Activated CD4-positive, alpha-beta T cell treated with anti-CD3 and anti-CD28 coated beads, Interleukin-2, amount 10 ng/mL, durations not matched to agents 24 days and 14 days (primary cell): Measurements from ENCODE around the gene IL11. TPM values are rescaled to one million over a fixed set of nuclear protein-coding genes. Genes with fewer than 3 reads are reported as not detected.
A peak's percentile ranks its signal among the peaks of the same experiment; 100 is the strongest.

Source experiments
- DNase-seq: peaks from one replicate; pipeline ENCODE4 v3.0.0; 2022
- H3K27ac Mint-ChIP-seq: one replicate; pipeline ENCODE4 v1.8.0; 2022; ENCODE audit warnings: mild to moderate bottlenecking, mixed read lengths
- H3K27me3 Mint-ChIP-seq: one replicate; pipeline ENCODE4 v1.8.0; 2022; ENCODE audit warnings: mixed read lengths
- H3K36me3 Mint-ChIP-seq: one replicate; pipeline ENCODE4 v1.8.0; 2022; ENCODE audit warnings: low read depth, mild to moderate bottlenecking, mixed read lengths
- H3K4me1 Mint-ChIP-seq: one replicate; pipeline ENCODE4 v1.8.0; 2021; ENCODE audit warnings: mixed read lengths
- H3K4me3 Mint-ChIP-seq: one replicate; pipeline ENCODE4 v1.8.0; 2022; ENCODE audit warnings: mild to moderate bottlenecking, moderate library complexity, mixed read lengths
- H3K9me3 Mint-ChIP-seq: one replicate; pipeline ENCODE4 v1.8.0; 2021; ENCODE audit warnings: mixed read lengths
- intact Hi-C: fragments of 100-400 bp; cut with micrococcal nuclease; formaldehyde crosslinking; loops from one replicate; pipeline ENCODE4 v1.15.1; 2023
- total RNA-seq: library from RNA; stranded (reverse); gene quantifications from 2 replicates; pipeline ENCODE4 v1.2.3, GENCODE V29; 2022

The IL11 gene
- total RNA-seq, 1 donor from 2014 or later: not detected

DNA sequence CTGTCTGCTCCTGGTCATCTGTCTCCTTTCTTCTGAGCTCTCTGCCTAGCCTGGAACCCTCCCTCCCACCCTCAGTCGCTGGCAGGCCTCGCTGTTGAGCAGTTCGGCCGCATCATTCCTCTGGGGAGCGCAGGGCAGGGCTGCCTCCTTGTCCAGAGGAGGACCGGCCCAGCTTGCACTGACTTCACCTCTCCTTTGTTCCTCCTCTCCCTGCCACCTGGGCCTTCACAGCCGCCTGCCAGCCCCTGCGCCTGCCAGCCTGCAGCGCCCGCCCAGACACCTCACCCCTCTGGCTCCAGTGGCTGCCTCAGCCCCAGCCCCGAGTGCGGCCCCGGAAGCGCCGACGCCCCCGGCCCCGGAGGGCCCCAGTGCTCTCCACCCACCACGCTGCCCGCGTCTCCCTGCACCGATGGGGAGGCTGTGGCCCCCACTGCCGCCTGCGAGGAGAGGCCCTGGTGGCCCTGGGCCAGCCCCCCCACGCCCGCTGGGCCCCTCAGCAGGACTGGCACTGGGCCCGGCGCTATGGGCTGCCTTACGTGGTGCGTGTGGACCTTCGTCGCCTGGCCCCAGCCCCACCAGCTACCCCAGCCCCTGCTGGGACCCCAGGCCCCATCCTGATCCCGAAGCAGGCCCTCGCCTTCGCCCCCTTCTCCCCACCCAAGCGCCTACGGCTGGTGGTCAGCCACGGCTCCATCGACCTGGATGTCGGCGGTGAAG lies 23.4 kb downstream of the IL11 start:
- Mint-ChIP-seq H3K9me3 (no peaks in the 10 kb centered on the region), H3K4me1 (peaks cover 7% of the 10 kb centered on the region), H3K36me3 (peaks cover 8% of the 10 kb centered on the region), H3K4me3 (no peak overlapping the region), H3K27me3 (peaks cover 8% of the 10 kb centered on the region), H3K27ac (no peak overlapping the region)
- intact Hi-C loops: no loop called here
- DNase-seq: no peak

DNA sequence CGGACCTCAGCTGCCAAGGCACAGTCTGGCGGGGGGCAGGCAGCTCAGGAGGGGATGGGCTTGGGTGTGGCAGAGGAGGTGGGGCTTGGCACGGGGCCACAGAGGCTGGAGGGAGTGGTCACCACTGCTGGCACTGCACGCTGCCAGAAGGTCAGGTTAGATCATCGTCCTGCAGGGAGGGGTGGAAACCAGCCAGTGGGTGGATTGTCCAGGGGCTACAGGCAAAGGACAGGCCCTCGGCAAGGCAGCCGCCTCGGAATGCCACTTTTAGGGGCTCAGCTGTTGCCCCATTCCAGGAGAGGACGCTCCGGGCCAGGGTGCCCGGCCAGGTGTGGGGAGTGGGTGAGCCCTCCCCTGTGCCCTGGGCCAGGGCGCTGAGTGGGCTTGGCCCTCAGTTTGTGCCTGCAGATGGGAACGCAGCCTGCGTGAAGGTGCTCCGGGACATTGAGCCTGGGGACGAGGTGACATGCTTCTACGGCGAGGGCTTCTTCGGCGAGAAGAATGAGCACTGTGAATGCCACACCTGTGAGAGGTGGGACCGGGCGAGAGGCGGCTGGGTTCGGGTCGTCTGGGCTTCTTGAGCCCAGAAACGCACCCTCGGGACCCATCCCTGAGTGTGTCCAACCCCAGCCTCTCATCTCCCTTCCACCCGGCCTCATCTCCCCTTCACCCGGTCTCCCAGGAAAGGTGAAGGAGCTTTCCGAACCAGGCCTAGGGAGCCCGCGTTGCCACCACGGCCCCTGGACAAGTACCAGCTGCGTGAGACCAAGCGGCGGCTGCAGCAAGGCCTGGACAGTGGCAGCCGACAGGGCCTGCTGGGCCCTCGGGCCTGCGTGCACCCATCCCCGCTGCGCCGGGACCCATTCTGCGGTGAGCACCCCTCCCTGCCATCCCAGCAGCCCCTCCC lies 24.2 kb downstream of the IL11 start:
- Mint-ChIP-seq H3K4me1 (peaks cover 4% of the 10 kb centered on the region), H3K36me3 (peaks cover 11% of the 10 kb centered on the region), H3K9me3 (no peaks in the 10 kb centered on the region), H3K27me3 (peaks cover under 1% of the 10 kb centered on the region), H3K27ac (no peak overlapping the region), H3K4me3 (no peak overlapping the region)
- intact Hi-C loops: no loop called here
- DNase-seq: no peak

DNA sequence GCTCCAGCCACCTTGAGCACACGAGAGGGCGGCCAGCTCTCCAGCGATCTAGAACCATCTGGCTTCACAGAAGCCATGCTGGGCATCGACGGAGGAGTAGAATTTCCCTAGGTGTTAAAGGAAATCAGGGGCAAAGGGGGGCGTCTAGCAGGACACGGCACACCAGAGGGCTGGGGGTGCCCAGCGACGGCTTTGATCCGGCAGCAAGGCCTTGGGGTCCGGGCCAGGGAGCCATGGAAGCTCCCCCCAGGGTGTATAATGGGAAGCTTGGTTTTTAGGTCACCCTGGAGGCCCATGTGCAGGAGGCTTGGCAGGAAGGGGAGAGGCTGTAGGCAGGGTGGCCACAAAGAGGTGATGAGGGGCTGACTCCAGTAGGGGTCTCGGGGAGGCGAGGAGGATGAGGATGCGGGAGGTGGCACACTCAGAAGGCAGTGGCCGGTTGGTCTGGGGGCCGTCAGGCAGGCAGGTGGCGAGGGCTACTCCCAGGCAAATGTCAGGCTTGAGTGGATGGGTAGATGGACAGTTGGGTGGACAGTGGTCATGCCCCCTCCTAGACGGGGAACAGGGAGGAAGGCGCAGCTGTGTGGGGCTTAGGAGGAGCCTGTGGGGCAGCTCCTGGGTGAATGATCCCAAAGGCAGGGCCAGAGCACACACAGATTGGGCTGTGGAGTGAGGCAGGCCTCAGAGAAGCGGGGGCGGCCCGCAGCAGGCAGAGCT lies 25.0 kb downstream of the IL11 start:
- Mint-ChIP-seq H3K4me1 (peaks cover 8% of the 10 kb centered on the region), H3K36me3 (peaks cover 11% of the 10 kb centered on the region), H3K27me3 (no peaks in the 10 kb centered on the region), H3K9me3 (no peaks in the 10 kb centered on the region), H3K4me3 (no peak overlapping the region), H3K27ac (no peak overlapping the region)
- no peak for DNase-seq
- intact Hi-C loops: no loop called here

DNA sequence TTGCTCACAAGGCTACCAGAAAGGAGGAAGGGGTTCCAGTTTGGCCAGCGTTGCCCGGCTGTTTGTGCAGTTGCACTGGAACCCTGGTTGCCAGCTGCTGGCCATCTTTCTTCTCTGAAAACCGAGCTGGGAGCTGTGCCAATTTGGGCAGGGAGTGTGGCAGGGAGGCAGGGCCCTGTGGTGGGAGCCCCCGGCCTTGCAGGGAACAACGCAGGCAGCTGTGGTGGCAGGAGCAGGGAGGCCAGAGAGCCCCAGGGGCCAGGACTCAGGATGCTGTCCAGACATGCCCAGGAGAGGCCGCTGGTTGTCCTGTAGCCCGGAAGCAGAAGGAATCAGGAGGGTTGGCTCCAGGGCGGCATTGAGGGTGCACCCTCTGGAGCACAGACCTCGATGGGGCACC lies 25.8 kb downstream of the IL11 start:
- no peaks in the 10 kb centered on the region for H3K27me3 Mint-ChIP-seq
- intact Hi-C loops: no loop called here
- H3K4me1 Mint-ChIP-seq: peaks cover 8% of the 10 kb centered on the region
- DNase-seq: no peak
- no peak overlapping the region for H3K4me3 Mint-ChIP-seq
- no peaks in the 10 kb centered on the region for H3K9me3 Mint-ChIP-seq
- H3K36me3 Mint-ChIP-seq: peaks cover 13% of the 10 kb centered on the region
- H3K27ac Mint-ChIP-seq: no peak overlapping the region

DNA sequence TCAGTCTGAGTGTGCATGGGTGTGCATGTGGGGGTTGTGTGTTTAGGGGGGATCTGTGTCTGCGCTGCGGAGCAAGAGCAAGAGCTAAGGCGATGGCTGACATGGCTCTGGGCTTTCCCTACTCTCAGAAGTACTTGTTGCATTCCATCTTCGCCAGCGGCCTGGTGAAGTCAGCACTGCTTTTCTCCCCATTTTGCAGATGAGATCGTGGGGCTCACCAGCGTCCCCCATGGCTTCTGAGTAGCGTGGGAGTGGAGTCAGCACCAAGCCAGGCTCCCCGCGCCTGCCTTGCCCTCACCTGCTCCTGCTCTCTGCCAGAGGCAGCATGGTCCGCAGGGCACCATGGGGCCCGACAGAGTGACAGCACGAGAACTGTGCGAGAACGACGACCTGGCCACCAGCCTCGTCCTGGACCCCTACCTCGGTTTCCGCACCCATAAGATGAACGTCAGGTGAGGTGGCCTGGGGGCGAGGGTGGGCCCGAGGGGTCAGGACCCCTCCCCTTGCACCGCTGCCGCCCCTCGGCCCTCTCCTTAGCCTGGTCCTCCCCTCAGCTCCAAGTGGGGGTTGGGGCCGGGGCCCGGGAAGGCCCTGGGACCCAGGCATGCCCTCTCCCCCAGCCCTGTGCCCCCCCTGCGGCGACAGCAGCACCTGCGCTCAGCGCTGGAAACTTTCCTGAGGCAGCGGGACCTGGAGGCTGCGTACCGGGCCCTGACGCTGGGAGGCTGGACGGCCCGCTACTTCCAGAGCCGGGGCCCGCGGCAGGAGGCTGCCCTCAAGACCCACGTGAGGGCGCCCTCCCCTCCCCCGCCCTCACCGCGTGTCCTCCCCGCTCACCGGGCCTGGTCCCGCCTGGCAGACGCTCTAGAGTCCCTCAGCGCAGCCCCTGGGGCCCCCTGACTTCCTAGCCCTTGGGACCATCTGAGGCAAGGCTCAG lies 28.4 kb downstream of the IL11 start:
- no peak for DNase-seq
- H3K36me3 Mint-ChIP-seq: peaks cover 11% of the 10 kb centered on the region
- H3K4me1 Mint-ChIP-seq: peaks cover 16% of the 10 kb centered on the region
- intact Hi-C loops: no loop called here
- H3K27me3 Mint-ChIP-seq: peaks cover 5% of the 10 kb centered on the region
- no peaks in the 10 kb centered on the region for H3K9me3 Mint-ChIP-seq
- H3K27ac Mint-ChIP-seq: peak overlapping the region; percentile 42
- peak overlapping the region; percentile 69 for H3K4me3 Mint-ChIP-seq

DNA sequence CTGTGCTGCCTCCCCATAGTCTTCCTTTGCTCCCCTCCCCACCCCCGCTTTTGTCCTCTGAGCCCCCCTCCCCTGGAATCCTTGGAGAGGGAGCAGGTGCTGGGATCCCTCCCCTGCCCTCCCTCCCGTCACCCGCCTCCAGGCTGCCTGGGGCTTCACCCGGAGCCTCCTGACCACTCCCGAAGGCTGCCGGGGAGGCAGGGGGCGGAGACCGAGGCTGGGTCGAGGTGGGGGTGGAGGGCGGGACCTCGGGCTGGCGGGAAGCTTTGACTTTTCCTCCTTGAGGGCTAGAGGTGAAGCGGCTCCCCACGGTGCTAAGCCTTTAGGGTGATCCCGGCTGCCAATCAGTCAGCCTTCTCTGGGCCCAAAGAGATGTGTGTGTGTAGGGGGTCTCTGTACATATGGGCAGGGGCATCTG lies 29.1 kb downstream of the IL11 start:
- Mint-ChIP-seq H3K4me1 (peaks cover 16% of the 10 kb centered on the region), H3K27ac (peak overlapping the region; percentile 94), H3K9me3 (no peaks in the 10 kb centered on the region), H3K4me3 (peak overlapping the region; percentile 91), H3K36me3 (peaks cover 11% of the 10 kb centered on the region), H3K27me3 (peaks cover 9% of the 10 kb centered on the region)
- DNase-seq: peak; percentile 90
- intact Hi-C loops: no loop called here

DNA sequence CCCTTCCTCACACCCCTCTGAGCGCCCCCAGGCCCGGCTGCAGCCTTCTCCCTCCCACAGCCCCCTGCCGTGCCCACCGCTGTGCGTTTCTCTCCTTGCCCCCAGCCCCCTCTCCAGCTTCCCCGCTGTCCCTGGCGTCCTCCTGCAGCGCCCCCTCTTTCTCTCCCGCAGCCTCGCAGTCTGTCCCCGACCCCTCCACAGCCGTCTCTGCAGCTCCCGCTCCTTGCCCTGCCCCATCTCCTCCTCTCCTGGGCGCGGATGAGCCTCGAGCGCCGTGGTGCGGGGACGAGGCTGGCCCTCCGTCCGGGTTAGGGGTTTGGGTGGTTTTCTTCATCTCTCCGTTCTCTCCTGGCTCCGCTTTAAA lies 29.5 kb downstream of the IL11 start:
- peaks cover 16% of the 10 kb centered on the region for H3K4me1 Mint-ChIP-seq
- H3K9me3 Mint-ChIP-seq: no peaks in the 10 kb centered on the region
- peak overlapping the region; percentile 91 for H3K4me3 Mint-ChIP-seq
- intact Hi-C loops: no loop called here
- peak overlapping the region; percentile 94 for H3K27ac Mint-ChIP-seq
- peaks cover 11% of the 10 kb centered on the region for H3K36me3 Mint-ChIP-seq
- DNase-seq: peak; percentile 76
- peaks cover 11% of the 10 kb centered on the region for H3K27me3 Mint-ChIP-seq

DNA sequence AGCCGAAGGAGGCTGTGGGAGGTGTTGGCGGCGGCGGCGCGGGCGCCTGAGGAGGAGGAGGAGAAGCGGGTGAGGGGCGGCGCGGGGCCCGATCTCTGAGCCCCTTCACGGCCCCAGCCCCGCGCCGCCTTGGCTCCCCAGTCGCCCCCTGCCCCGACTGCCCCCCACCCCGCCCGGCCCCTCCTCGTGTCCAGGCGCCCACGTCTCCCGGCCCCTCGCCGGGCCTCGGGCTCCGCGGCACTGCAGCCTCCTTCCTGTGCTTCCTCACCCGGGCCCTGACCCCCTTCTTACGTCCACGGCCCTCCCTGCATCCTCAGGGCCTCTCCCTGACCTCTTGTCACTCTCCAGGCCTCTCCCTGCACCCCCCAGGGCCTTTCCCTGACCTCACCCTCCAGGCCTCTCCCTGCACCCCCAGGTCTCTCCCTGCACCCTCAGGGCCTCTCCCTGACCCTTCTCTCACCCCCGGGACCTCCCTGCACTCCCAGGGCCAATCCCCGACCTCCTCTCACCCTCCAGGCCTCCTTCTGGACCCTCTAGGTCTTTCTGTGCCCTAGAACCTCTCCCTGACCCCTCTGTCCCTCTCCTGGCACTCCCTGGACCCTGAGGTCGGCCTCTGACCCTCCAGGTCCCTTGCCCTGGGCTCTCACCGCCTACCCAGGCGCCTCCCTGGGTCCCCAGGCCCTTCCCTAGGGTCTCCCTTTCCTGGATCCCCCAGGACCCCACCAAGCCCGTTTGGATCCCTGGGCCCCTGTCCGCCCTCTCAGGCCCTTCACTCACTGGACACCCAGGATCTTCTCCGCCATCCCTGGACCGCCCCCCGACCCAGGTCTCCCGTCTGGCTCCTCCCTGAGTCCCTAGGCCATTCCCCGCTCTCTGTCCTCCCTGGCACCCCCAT lies 30.1 kb downstream of the IL11 start:
- intact Hi-C loops: loop anchor here (1.0 to 10.0 kb wide), 10 partner anchors 13 to 785 kb away; partner anchors contain the start of genes DNAAF3, FIZ1, HSPBP1 and PPP1R12C
- Mint-ChIP-seq H3K4me1 (peaks cover 16% of the 10 kb centered on the region), H3K9me3 (no peaks in the 10 kb centered on the region), H3K4me3 (peak overlapping the region; percentile 91), H3K27me3 (peaks cover 11% of the 10 kb centered on the region), H3K36me3 (peaks cover 11% of the 10 kb centered on the region), H3K27ac (peak overlapping the region; percentile 97)
- DNase-seq: peak; percentile 80

DNA sequence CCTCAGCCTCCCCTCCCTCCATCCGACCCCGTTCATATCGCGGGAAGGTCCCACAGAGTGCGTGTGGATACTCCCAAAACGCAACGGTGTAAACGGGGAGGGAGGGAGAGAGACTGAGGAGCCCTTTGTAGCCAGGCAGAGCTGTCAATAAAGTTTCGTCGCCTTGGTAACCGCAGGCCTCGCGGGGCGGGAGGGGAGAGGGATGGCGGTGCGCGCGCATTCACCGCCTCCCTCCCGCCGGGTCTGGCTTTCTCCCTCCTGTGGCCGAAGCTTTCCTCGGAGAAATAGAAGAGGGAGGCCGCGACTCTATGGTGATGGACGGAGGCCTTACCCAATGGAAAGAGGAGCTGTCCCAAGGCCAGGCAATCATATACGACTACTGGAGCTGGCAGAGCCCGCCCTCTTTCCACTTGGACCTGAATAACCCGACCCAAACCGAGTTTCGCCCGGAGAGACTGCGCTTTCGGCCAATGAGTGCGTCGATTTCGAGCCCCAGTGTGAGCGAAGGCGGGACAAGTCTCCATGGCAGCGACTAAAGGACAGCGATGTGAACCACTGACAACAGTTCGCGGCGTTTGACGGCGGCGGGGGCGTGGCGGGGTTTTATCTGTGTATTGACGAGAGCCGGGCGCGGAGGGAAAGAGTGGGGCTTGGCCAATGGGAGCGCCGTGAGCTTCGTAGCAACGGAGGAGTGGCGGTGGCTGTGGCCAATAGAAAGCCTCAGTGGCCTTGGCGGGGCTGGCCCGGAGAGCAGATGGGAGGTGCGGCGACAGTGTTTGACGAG lies 31.0 kb downstream of the IL11 start, which contains the start of gene KMT5C:
Gene KMT5C, plus strand, starts transcription at position 772 of the 784 bp plus-strand sequence. CDS start 2,061 bp downstream, outside the sequence.
- H3K4me1 Mint-ChIP-seq: peaks cover 16% of the 10 kb centered on the region
- H3K4me3 Mint-ChIP-seq: peak within 1 kb of the TSS; percentile 91
- peak within 1 kb of the TSS; percentile 97 for H3K27ac Mint-ChIP-seq
- H3K36me3 Mint-ChIP-seq: peaks cover 11% of the 10 kb centered on the region
- peaks cover 11% of the 10 kb centered on the region for H3K27me3 Mint-ChIP-seq
- no peaks in the 10 kb centered on the region for H3K9me3 Mint-ChIP-seq
- intact Hi-C loops: loop anchor here (1.0 to 10.0 kb wide), 10 partner anchors 14 to 786 kb away; partner anchors contain the start of genes DNAAF3, FIZ1, HSPBP1 and PPP1R12C
- peak; percentile 100 for DNase-seq

DNA sequence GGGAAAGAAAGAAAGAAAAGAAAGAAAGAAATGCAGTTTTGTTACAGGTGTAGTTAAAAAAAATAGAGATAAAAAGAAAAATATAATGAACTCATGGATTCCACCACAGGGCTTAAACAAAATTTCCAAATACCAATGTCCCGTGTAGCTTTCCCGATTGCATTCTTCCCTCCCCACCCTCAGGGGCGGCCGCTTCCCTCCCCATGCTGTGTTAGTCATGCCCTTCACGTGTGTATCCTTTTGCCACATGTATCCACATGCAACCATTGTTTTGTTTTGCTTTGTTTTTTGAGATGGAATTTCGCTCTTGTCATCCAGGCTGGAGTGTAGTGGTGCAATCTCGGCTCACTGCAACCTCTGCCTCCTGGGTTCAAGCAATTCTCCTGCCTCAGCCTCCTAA lies 34.2 kb downstream of the IL11 start:
- no peak for DNase-seq
- intact Hi-C loops: loop anchor here (10.0 kb wide), 1 partner anchor 789 kb away; the partner anchor contains the start of gene ZNF787
- H3K4me3 Mint-ChIP-seq: no peak overlapping the region
- peaks cover 11% of the 10 kb centered on the region for H3K27me3 Mint-ChIP-seq
- peaks cover 12% of the 10 kb centered on the region for H3K4me1 Mint-ChIP-seq
- no peaks in the 10 kb centered on the region for H3K9me3 Mint-ChIP-seq
- no peak overlapping the region for H3K27ac Mint-ChIP-seq
- H3K36me3 Mint-ChIP-seq: peaks cover 2% of the 10 kb centered on the region

DNA sequence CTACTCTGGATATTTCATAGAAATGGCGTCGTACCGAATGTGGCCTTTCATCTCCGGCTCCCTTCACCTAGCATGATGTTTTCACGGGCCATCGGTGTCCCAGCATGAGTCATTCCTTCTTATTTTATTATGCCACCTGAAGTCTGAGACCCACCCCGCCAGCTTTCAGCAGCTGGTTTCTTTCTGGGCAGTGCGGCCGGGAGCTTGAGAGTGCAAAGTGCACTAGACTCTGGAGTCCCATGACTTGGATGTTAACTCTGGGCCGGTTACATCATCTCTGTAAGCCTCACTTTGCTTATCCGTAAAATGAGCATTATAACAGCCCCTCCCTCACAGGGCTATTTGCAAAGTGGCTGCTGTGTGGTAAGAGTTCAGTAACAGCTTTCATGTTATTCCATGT lies 36.4 kb downstream of the IL11 start:
- no peak for DNase-seq
- Mint-ChIP-seq H3K36me3 (no peaks in the 10 kb centered on the region), H3K4me3 (no peak overlapping the region), H3K4me1 (peaks cover 6% of the 10 kb centered on the region), H3K9me3 (no peaks in the 10 kb centered on the region), H3K27ac (no peak overlapping the region), H3K27me3 (peaks cover 12% of the 10 kb centered on the region)
- intact Hi-C loops: loop anchor here (10.0 kb wide), 1 partner anchor 791 kb away; the partner anchor contains the start of gene ZNF787
